IMR-90 (cell line): ENCODE data around the gene GRAMD4. TPM values are rescaled to one million over a fixed set of nuclear protein-coding genes. Genes with fewer than 3 reads are reported as not detected.

Experiments used
- ATAC-seq: fragments of 200-7000 bp; cut with Tn5 transposase; 2 replicates; pipeline ENCODE4 v1.9.1; 2020; ENCODE audit warnings: low read depth, mild to moderate bottlenecking, moderate library complexity
- BruUV-seq: library from RNA; stranded (reverse); fragments of 400-500 nt; replicated peaks from 2 replicates; lab custom pipeline; 2021; lab: Mats Ljungman, UMichigan
- CTCF ChIA-PET: fragments of 300-600 bp; formaldehyde crosslinking; extraction: SDS; loops from one replicate; lab custom pipeline; 2021; ENCODE audit warnings: antibody characterized with exemption; lab: Yijun Ruan, JAX
- POLR2A ChIA-PET: fragments of 300-600 bp; sonication (Branson Sonifier 250); formaldehyde crosslinking; loops from one replicate; lab custom pipeline; 2022; ENCODE audit warnings: antibody characterized with exemption; ENCODE audit not compliant: unreplicated experiment; lab: Charles Lee
- DNase-seq: peaks from one replicate; pipeline ENCODE4 v3.0.0; 2013
- H2AFZ ChIP-seq: replicated peaks from 2 replicates; pipeline ENCODE3; 2013; ENCODE audit warnings: low read length, mild to moderate bottlenecking; ENCODE audit not compliant: poor library complexity
- H2AK5ac ChIP-seq: 2 replicates; pipeline ENCODE4 v1.6.1; 2013; ENCODE audit warnings: low read depth, low read length, inconsistent platforms
- H2AK9ac ChIP-seq: replicated peaks from 2 replicates; pipeline ENCODE3; 2013; ENCODE audit warnings: mild to moderate bottlenecking, low read depth, low read length, moderate library complexity; ENCODE audit not compliant: poor library complexity
- H2BK120ac ChIP-seq: 2 replicates; pipeline ENCODE4 v1.6.1; 2013; ENCODE audit warnings: low read depth, low read length, inconsistent platforms
- H2BK15ac ChIP-seq: 3 replicates; pipeline ENCODE4 v1.6.1; 2013; ENCODE audit warnings: low read depth, low read length, inconsistent platforms
- H2BK20ac ChIP-seq: 2 replicates; pipeline ENCODE4 v1.6.1; 2013; ENCODE audit warnings: low read depth, mild to moderate bottlenecking, inconsistent platforms, low read length, moderate library complexity
- H2BK5ac ChIP-seq: 2 replicates; pipeline ENCODE4 v1.6.1; 2013; ENCODE audit warnings: mild to moderate bottlenecking, low read depth, low read length, inconsistent platforms; ENCODE audit not compliant: poor library complexity, severe bottlenecking
- H3K14ac ChIP-seq: replicated peaks from 2 replicates; pipeline ENCODE4 v1.6.1; 2013; ENCODE audit warnings: low read depth, low read length, inconsistent platforms
- H3K18ac ChIP-seq: 2 replicates; pipeline ENCODE4 v1.6.1; 2013; ENCODE audit warnings: low read depth, low read length, control low read depth
- H3K23ac ChIP-seq: 2 replicates; pipeline ENCODE4 v1.6.1; 2013; ENCODE audit warnings: low read depth, low read length, inconsistent platforms
- H3K27ac ChIP-seq: 2 replicates; pipeline ENCODE4 v1.5.1; 2013; ENCODE audit warnings: mild to moderate bottlenecking, control low read depth, low read length; ENCODE audit not compliant: insufficient read depth
- H3K27me3 ChIP-seq: 2 replicates; pipeline ENCODE4 v1.6.1; 2013; ENCODE audit warnings: low read length; ENCODE audit not compliant: control insufficient read depth, insufficient read depth
- H3K36me3 ChIP-seq: 2 replicates; pipeline ENCODE4 v1.6.1; 2013; ENCODE audit warnings: low read length, mixed read lengths; ENCODE audit not compliant: control insufficient read depth, insufficient read depth
- H3K4ac ChIP-seq: 2 replicates; pipeline ENCODE4 v1.6.1; 2013; ENCODE audit warnings: low read depth, low read length, inconsistent platforms
- H3K4me1 ChIP-seq: 2 replicates; pipeline ENCODE4 v1.6.1; 2013; ENCODE audit warnings: low read length, mixed read lengths; ENCODE audit not compliant: control insufficient read depth, insufficient read depth
- H3K4me2 ChIP-seq: 2 replicates; pipeline ENCODE4 v1.6.1; 2013; ENCODE audit warnings: low read depth, mild to moderate bottlenecking, control low read depth, low read length, moderate library complexity
- H3K4me3 ChIP-seq: 2 replicates; pipeline ENCODE4 v1.5.1; 2013; ENCODE audit warnings: low read depth, mild to moderate bottlenecking, control low read depth, low read length, moderate library complexity; ENCODE audit not compliant: insufficient read depth
- H3K56ac ChIP-seq: 2 replicates; pipeline ENCODE4 v1.6.1; 2013; ENCODE audit warnings: low read length, inconsistent platforms; ENCODE audit not compliant: insufficient read depth; ENCODE audit errors: extremely low read depth
- H3K79me1 ChIP-seq, 2 experiments: 2 replicates each; pipeline ENCODE4 v1.6.1; 2013; ENCODE audit warnings: low read length in 2 of 2, inconsistent platforms in 1 of 2, low read depth in 1 of 2
- H3K9ac ChIP-seq: 2 replicates; pipeline ENCODE4 v1.6.1; 2013; ENCODE audit warnings: low read depth, low read length, control low read depth
- H3K9me1 ChIP-seq: 2 replicates; pipeline ENCODE4 v1.6.1; 2013; ENCODE audit warnings: low read length, inconsistent platforms; ENCODE audit not compliant: insufficient read depth
- H3K9me3 ChIP-seq: 2 replicates; pipeline ENCODE4 v1.6.1; 2013; ENCODE audit warnings: low read length; ENCODE audit not compliant: control insufficient read depth, insufficient read depth
- H4K20me1 ChIP-seq: 2 replicates; pipeline ENCODE4 v1.6.1; 2013; ENCODE audit warnings: low read length, inconsistent platforms; ENCODE audit not compliant: insufficient read depth
- H4K5ac ChIP-seq: 2 replicates; pipeline ENCODE4 v1.6.1; 2013; ENCODE audit warnings: mild to moderate bottlenecking, low read depth, low read length, control low read depth
- H4K8ac ChIP-seq, 2 experiments: 2 replicates each; pipeline ENCODE4 v1.6.1; 2013; ENCODE audit warnings: low read depth in 2 of 2, low read length in 2 of 2, control low read depth in 1 of 2, inconsistent platforms in 1 of 2
- H4K91ac ChIP-seq: 2 replicates; pipeline ENCODE4 v1.6.1; 2013; ENCODE audit warnings: low read depth, low read length, inconsistent platforms; ENCODE audit not compliant: insufficient read depth
- BHLHE40 ChIP-seq: fragments of 150-350 bp; IDR thresholded peaks from 2 replicates; pipeline ENCODE4 v1.6.1; 2016; ENCODE audit warnings: mild to moderate bottlenecking, low read depth, low read length
- CEBPB ChIP-seq: IDR thresholded peaks from 2 replicates; pipeline ENCODE4 v1.6.1; 2012; ENCODE audit warnings: low read depth, low read length, improper control_type of control experiment
- CHD1 ChIP-seq: IDR thresholded peaks from 2 replicates; pipeline ENCODE4 v1.6.1; 2012; ENCODE audit warnings: low read depth, low read length, improper control_type of control experiment
- ELK1 ChIP-seq: fragments of 150-350 bp; IDR thresholded peaks from 2 replicates; pipeline ENCODE4 v1.6.1; 2016; ENCODE audit warnings: low read depth, mild to moderate bottlenecking, low read length, moderate library complexity, borderline replicate concordance
- FOS ChIP-seq: fragments of 150-350 bp; IDR thresholded peaks from 2 replicates; pipeline ENCODE4 v1.6.1; 2016; ENCODE audit warnings: low read depth, low read length
- MAFK ChIP-seq: IDR thresholded peaks from 2 replicates; pipeline ENCODE4 v1.6.1; 2012; ENCODE audit warnings: low read depth, low read length, improper control_type of control experiment
- MAZ ChIP-seq: IDR thresholded peaks from 2 replicates; pipeline ENCODE4 v1.6.1; 2012; ENCODE audit warnings: low read depth, mild to moderate bottlenecking, low read length, improper control_type of control experiment, moderate library complexity, borderline replicate concordance
- MXI1 ChIP-seq: IDR thresholded peaks from 2 replicates; pipeline ENCODE4 v1.6.1; 2012; ENCODE audit warnings: low read depth, mild to moderate bottlenecking, low read length, moderate library complexity, borderline replicate concordance
- NFE2L2 ChIP-seq: fragments of 150-350 bp; IDR thresholded peaks from 2 replicates; pipeline ENCODE4 v1.6.1; 2016; ENCODE audit warnings: low read depth, mild to moderate bottlenecking, low read length
- POLR2A ChIP-seq: IDR thresholded peaks from 2 replicates; pipeline ENCODE4 v1.6.1; 2012; ENCODE audit warnings: mild to moderate bottlenecking, low read depth, low read length
- RAD21 ChIP-seq: IDR thresholded peaks from 2 replicates; pipeline ENCODE4 v1.6.1; 2012; ENCODE audit warnings: low read length, improper control_type of control experiment
- RCOR1 ChIP-seq: IDR thresholded peaks from 2 replicates; pipeline ENCODE4 v1.6.1; 2012; ENCODE audit warnings: mild to moderate bottlenecking, low read length, improper control_type of control experiment; ENCODE audit not compliant: insufficient replicate concordance
- RFX5 ChIP-seq: IDR thresholded peaks from 2 replicates; pipeline ENCODE4 v1.8.0; 2012; ENCODE audit warnings: low read depth, mild to moderate bottlenecking, low read length, moderate library complexity
- SMC3 ChIP-seq: fragments of 150-350 bp; IDR thresholded peaks from 2 replicates; pipeline ENCODE4 v1.6.1; 2016; ENCODE audit warnings: low read depth, mild to moderate bottlenecking, antibody characterized with exemption, low read length, moderate library complexity
- USF2 ChIP-seq: fragments of 150-350 bp; IDR thresholded peaks from 2 replicates; pipeline ENCODE4 v1.6.1; 2017; ENCODE audit warnings: mild to moderate bottlenecking, antibody characterized with exemption, low read length, low read depth
- WGBS, 2 experiments: methylation state at CpG; one replicate each; pipeline versions ENCODE4 v1.1.5 to v1.1.7; 2013; ENCODE audit warnings: missing lambda C conversion rate in 2 of 2; ENCODE audit not compliant: insufficient read length in 1 of 2; ENCODE audit errors: extremely low coverage in 2 of 2; 5-methylcytosine and 5-hydroxymethylcytosine counted together
- dilution Hi-C: fragments of 300-500 bp; cut with HindIII; formaldehyde crosslinking; loops from one replicate; pipeline ENCODE4 v1.14.3; 2018; ENCODE audit warnings: low sequenced_read_pairs; ENCODE audit not compliant: unreplicated experiment
- in situ Hi-C: fragments of 300-500 bp; cut with MboI; formaldehyde crosslinking; loops from 3 replicates; pipeline ENCODE4 v1.14.3; 2019; ENCODE audit warnings: low sequenced_read_pairs, inconsistent platforms, mixed read lengths
- intact Hi-C: fragments of 100-400 bp; cut with micrococcal nuclease; formaldehyde crosslinking; loops from 2 replicates; pipeline ENCODE4 v1.10.0; 2022
- polyA plus RNA-seq, 3 experiments: library from polyadenylated mRNA; depleted of rRNA; stranded (reverse); fragments of >200 nt; gene quantifications; 2 replicates each; pipeline ENCODE4 v1.2.3, GENCODE V29; 2012; ENCODE audit warnings: low replicate concordance in 1 of 3
- total RNA-seq: library from RNA; depleted of rRNA; stranded (reverse); fragments of >200 nt; gene quantifications from 2 replicates; pipeline ENCODE4 v1.2.3, GENCODE V29; 2012
- TF ChIP-seq, protein P1 (sequence below): conservative IDR thresholded peaks from 2 replicates; pipeline ENCODE4 v1.5.1; 2012; ENCODE audit warnings: mild to moderate bottlenecking, low read depth, low read length, improper control_type of control experiment

Gene GRAMD4
- total and polyA plus RNA-seq, 2 of the 4 experiments (the other 2 are of a cell fraction) = 2.7 to 5.8 TPM

DNA sequence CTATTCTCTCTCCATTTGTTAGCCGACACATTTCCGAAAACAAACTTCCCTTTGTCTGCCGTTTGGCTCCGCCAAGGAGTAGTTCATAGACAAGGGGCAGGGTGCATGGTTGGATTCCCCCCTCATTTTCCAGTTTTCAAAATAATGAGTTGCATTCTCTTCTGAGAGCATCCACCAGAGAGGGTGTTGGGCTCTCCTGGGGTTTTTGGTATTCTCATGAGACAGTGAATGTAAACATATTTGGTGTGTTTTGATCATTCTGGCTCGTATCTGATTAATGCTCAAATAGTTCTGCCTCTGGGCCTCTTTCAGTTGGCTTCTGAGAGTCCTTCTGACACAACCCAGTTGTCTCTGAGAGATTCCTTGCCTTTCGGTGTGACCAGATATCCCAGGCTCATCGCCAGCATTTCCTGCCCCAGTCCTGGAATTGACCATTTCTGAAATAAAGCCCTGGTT, 21.7 kb downstream of the GRAMD4 start:
- WGBS, 2 experiments = 20% methylated on average over 2 of the region's 7 CpGs; no CpG with 5 or more reads in 1 of the 2 experiments
- ChIA-PET CTCF (no interaction called here), POLR2A (no interaction called here)
- Histone ChIP-seq H3K4me1 (peaks cover 10% of the 10 kb centered on the region), H3K4ac (no peak overlapping the region), H3K14ac (no peak overlapping the region), H3K23ac (no peak overlapping the region), H3K27me3 (no peaks in the 10 kb centered on the region), H4K91ac (no peak overlapping the region; the same call in 1 of the 2 replicates), H3K4me2 (peak overlapping the region; percentile 37; the same call in 1 of the 2 replicates), H3K27ac (peak overlapping the region; percentile 77; the same call in 1 of the 2 replicates), H3K4me3 (no peak overlapping the region), H3K36me3 (no peaks in the 10 kb centered on the region; the same call in 1 of the 2 replicates), H2AFZ (no peak overlapping the region), H3K9me3 (no peaks in the 10 kb centered on the region), H3K79me1 (peaks cover 0 to 3% of the 10 kb centered on the region in 2 experiments; a peak in 2 of 4 replicates), H2BK120ac (no peak overlapping the region), H4K5ac (peak overlapping the region; percentile 75; the same call in 1 of the 2 replicates), H2BK15ac (no peak overlapping the region), H3K56ac (no peak overlapping the region), H2AK9ac (no peak overlapping the region), H4K20me1 (peaks cover 9% of the 10 kb centered on the region; the same call in 1 of the 2 replicates), H3K18ac (peak overlapping the region; percentile 72), H2BK5ac (no peak overlapping the region), H3K9ac (no peak overlapping the region), H3K9me1 (peaks cover 3% of the 10 kb centered on the region; the same call in 1 of the 2 replicates), H2BK20ac (no peak overlapping the region), H4K8ac (no peak overlapping the region; a peak in 1 of 4 replicates), H2AK5ac (no peak overlapping the region)
- DNase-seq = peak; percentile 36
- dilution Hi-C loops = no loop called here
- no peak for TF ChIP-seq USF2
- TF ChIP-seq CEBPB = no peak
- TF ChIP-seq ELK1 = no peak
- TF ChIP-seq RCOR1 = no peak
- TF ChIP-seq MAFK = no peak
- TF ChIP-seq, protein P1, sequence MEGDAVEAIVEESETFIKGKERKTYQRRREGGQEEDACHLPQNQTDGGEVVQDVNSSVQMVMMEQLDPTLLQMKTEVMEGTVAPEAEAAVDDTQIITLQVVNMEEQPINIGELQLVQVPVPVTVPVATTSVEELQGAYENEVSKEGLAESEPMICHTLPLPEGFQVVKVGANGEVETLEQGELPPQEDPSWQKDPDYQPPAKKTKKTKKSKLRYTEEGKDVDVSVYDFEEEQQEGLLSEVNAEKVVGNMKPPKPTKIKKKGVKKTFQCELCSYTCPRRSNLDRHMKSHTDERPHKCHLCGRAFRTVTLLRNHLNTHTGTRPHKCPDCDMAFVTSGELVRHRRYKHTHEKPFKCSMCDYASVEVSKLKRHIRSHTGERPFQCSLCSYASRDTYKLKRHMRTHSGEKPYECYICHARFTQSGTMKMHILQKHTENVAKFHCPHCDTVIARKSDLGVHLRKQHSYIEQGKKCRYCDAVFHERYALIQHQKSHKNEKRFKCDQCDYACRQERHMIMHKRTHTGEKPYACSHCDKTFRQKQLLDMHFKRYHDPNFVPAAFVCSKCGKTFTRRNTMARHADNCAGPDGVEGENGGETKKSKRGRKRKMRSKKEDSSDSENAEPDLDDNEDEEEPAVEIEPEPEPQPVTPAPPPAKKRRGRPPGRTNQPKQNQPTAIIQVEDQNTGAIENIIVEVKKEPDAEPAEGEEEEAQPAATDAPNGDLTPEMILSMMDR = no peak
- TF ChIP-seq RFX5 = no peak
- TF ChIP-seq BHLHE40 = no peak
- no peak for TF ChIP-seq FOS
- TF ChIP-seq RAD21 = no peak
- TF ChIP-seq SMC3 = no peak
- no peak for TF ChIP-seq CHD1
- no peak for TF ChIP-seq POLR2A
- TF ChIP-seq MXI1 = no peak
- no peak for TF ChIP-seq NFE2L2
- no peak for TF ChIP-seq MAZ
- peak; percentile 67 for ATAC-seq
- in situ Hi-C loops = no loop called here
- intact Hi-C loops = loop anchor here (5.0 kb wide), 1 partner anchor 65 kb away; no protein-coding TSS in a partner anchor
- BruUV-seq = no TSS peak
